Activated CD4-positive, alpha-beta T cell treated with anti-CD3 and anti-CD28 coated beads, Interleukin-2, amount 50 U/mL, for 48 hours (primary cell): Measurements from ENCODE around the gene PPP1R12A.
"Not testable (repeated sequence)": the region's sequence is repeated elsewhere in the genome, so short reads cannot be mapped to it uniquely, and the experiment has no call there.

Source experiments
- DNase-seq, 2 experiments: peaks; one replicate each; pipeline ENCODE4 v3.0.0-alpha.2; 2020

PPP1R12A gene

DNA sequence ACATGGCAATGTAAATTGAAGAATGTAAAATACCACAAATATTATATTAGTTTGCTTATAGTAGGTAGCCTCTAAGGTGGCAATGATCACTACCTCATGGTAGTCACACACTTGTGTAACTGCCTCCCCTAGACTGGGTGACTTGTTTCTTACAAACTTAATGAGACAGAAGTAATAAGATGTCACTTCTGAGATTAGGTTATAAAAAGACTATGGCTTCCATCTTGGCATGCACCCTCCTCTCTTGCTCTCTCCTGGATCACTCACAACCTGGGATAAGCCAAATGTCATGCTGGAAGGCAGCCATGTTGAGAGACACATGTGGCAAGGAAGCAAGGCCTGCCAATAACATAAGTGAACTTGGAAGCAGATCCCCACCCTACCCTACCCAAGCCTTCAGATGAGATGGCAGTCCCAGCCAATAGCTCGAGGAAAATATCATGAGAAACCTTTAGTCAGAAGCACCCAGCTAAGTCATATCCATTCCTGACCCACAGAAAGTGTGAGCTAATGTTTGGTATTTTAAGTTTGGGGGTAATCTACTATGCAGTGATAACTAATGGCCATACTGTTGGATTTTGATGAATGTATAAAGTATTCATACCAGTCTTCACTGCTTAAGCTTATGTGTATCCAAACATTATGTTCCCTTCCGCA is 43.3 kb downstream of the PPP1R12A start:
- DNase-seq: no peak

GRCh38 chr12:79887890-79888289 is 47.0 kb downstream of the PPP1R12A start:
- DNase-seq: no peak

DNA sequence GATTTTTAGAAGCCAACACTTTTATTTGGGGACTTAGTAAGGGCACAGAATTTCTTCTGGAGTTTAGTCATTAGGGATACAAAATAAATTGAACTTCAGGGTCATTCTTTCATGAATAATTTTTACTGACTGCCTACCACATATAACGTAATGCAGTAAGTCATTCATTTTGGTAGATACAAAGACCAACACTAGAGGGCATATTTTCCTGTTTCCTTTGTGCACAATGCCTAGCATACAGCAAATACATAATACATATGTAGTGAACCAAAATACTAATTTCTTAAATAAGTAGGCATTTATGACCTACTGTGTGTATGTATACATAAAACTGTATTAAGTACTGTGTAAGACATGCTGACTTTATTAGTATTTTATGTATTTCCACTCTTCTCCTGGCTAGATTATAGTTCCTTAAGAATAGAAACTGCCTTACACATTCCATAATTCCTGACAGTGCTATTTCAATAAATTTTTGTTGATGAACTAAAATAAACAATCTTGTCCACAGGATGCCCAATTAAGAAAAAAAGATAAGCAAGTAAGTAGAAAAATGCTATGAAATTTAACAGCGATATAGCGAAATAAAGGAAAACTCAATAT is 47.9 kb downstream of the PPP1R12A start:
- no peak for DNase-seq

- DNase-seq: no peak
Observed at GRCh38 chr12:79885911-79886490, 48.9 kb downstream of the PPP1R12A start.

DNA sequence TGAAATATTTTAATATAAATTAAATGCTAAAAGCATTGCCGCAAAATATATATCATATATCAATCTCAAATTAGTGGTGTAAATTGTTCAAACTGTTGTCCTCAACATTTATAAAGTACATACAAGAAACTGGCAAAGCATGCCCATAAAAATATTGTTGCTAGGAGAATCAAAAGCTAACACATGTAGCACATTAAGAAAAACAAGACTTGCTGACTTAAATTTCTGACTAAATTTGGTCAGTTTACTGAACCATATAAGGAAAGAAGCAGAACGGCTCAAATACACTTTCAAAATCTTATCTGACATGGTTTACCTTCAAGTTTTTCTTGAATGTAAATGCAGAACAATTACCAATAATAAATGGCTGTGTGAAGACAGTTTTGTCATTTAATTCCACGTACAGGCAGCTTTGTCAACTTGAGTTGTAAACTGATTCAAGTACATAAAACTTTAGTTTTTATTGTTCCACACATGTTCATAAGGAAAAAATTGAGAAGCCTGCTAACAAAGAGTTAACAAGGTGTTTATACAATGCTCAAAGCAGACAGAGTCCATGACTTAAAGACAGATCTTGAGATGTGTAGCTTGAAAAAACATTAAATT is 50.4 kb downstream of the PPP1R12A start:
- no peak for DNase-seq

DNA sequence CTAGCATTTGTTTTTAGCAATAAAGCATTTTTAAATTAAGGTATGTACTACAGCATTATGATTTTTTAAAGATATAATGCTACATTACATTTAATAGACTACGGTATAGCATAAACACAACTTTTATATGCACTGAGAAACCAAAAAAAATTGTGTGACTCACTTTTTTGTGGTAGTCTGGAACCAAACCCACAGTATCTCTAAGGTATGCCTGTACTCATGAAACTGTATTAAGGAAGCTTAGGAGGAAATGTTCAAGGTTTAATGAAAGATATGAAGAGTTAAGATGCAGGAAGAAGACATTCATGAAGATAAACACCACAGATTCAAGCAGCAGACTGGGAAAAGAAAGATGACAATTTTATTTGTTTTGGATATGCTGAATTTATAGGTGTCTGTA is 51.7 kb downstream of the PPP1R12A start:
- DNase-seq: no peak

DNA sequence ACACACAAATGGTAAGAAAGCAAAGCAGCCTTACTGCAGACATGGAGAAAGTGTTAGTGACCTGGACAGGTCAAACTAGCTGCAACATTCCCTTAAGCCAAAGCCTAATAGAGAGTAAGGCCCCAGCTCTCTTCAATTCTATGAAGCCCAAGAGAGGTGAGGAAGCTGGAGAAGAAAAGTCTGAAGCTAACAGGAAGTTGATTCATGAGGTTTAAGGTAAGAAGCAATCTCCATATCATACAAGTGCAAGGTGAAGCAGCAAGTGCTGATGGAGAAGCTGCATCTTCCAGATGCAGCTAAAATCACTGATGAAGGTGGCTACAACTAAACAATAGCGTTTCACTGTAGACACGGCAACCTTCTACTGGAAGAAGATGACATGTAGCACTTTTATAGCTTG is 53.5 kb downstream of the PPP1R12A start:
- DNase-seq: no peak

DNA sequence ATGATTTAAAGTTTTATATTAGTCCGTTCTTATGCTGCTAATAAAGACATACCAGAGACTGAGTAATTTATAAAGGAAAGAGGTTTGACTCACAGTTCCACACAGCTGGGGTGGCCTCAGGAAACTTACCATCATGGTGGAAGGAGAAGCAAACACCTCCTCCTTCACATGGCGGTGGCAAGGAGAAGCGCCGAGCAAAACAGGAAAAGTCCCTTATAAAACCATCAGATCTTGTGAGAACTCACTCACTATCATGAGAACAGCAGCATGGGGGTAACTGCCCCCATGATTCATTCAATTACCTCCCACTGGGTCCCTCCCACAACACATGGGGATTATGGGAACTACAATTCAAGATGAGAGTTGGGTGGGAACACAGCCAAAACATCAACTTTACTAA is 56.4 kb downstream of the PPP1R12A start:
- not testable (repeated sequence) for DNase-seq

DNA sequence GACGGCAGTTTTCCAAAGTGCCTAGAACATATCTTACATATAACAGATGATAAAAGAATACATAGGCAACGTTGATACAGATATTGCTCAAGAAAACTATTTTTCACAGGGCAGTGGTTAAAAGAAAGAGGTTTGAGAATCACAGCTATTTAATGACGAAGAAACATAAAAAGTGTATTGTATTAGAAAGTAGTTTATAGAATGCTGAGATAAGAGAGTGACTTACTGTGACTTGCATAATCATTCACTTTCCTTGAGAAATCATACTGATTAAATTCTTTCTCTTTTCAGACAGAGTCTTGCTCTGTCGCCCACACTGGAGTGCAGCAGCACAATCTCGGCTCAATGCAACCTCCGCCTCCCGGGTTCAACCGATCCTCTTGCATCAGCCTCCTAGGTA is 57.7 kb downstream of the PPP1R12A start:
- no peak for DNase-seq

DNA sequence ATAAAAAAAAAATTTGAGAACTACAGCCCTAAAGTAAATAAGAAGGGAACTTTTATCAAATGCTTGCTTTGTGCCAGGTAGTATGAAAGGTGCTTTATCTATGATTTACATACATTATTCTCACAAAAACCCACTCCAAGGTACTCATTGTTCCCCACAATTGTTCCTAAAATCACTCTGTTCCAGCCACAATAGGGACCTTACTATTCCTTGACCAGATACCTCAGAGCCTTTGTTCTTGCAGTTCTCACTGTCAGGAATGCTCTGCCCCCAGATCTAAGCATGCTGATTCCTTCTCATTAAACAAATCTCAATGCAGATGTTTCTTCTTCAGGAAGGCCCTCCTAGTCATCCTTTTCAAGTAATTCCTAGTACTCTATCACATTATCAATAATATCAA is 60.2 kb downstream of the PPP1R12A start:
- DNase-seq: no peak

- DNase-seq: no peak
Observed at GRCh38 chr12:79873201-79873600, 61.7 kb downstream of the PPP1R12A start.

DNA sequence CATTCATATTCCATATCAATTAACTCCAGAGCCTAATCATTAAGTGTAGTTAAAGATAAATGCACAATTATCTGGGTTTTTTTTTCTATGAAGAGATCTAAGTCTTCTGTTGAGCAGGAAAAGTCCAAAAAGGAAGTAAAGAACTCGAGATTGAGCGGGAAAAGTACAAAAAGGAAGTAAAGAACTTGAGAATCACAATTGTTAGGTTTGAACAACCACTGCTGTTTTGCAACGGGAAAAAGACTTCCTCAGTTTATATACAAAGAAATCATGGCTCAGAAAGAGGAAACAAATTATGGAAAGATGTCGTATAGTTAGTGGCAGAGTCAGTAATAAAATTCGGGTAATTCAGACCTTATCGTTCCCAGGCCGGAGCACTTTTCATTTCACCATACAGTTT is 63.3 kb downstream of the PPP1R12A start:
- no peak for DNase-seq

GRCh38 chr12:79870916-79871315 is 64.0 kb downstream of the PPP1R12A start:
- DNase-seq: no peak

GRCh38 chr12:79859646-79860045 is 75.3 kb downstream of the PPP1R12A start:
- no peak for DNase-seq

DNA sequence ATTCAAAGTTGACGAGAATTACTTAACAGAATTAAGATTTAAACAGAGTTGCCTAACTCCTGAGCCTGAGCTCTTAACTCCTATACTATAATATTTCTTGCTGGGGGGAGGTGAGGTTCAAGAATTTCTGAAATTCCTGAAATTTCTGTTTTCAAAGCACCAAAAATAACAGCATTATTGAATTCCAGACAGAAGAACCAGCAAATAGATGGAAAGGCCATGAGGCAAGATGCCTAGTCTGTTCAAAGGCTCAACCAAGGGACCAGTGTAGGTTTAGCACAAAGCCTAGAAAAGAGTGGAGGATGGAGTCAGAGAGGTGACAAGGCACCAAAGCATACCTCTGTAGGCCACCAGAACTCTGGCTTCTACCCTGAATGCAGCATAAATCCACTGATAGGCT is 76.4 kb downstream of the PPP1R12A start:
- DNase-seq: no peak

DNA sequence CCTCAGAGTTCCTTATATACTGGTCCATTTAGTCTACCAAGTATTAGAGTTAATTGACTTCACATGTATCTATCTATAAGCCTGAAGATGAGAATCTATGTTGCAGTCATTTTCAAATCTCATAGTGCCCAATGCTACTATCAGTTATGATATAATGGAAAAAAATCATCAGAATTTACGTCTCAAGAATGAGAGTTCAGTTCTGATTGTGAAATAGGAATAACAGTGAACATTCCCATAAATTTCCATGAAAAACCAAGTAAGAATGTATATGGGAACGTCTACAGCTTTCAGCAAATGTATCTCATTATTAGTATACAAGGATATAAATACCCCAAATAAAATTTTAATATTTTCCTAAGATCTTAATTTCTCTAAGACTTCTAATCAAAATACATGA is 77.2 kb downstream of the PPP1R12A start:
- DNase-seq: no peak

- DNase-seq: no peak
Observed at GRCh38 chr12:79850610-79851299, 84.1 kb downstream of the PPP1R12A start.

DNA sequence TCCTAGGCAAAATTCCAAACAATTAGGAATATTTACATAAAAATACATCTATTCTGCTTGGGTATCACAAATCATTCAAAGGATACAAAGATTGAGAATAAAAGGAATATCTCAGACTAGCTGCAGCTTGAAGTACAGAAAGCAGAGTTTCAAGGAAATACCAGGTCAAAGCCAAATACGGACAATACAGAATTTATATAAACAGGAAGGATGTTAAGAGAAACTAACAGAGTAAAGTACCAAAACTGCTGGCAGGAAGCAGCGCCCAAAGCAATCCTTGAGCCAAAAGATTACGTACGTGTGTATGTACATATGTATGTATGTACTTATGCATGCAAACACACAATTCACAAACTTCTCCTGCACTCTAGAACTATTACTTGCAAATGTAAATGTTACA is 86.6 kb downstream of the PPP1R12A start:
- no peak for DNase-seq

- no peak for DNase-seq
Observed at GRCh38 chr12:79847417-79847816, 87.5 kb downstream of the PPP1R12A start.

- no peak for DNase-seq
Observed at GRCh38 chr12:79844693-79845092, 90.2 kb downstream of the PPP1R12A start.

- DNase-seq: no peak
Observed at GRCh38 chr12:79843978-79844377, 90.9 kb downstream of the PPP1R12A start.

- DNase-seq: no peak
Observed at GRCh38 chr12:79842630-79843029, 92.3 kb downstream of the PPP1R12A start.

DNA sequence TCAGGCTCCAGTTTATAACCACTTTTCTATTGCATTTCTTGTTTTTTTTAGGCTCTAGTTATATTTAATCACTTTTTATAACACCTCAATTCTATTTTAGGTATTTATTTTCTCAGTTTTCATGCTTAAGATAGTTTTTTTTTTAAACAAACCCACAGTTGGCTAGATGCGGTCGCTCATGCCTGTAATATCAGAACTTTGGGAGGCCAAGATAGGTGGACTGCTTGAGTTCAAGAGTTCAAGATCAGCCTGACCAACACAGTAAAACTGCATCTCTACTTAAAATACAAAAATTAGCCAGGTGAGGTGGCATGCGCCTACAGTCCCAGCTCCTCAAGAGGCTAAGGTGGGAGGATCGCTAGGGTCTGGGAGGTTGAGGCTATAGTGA is 93.0 kb downstream of the PPP1R12A start:
- DNase-seq: no peak
